KOPT-K1 (cell line): ENCODE results near the gene DKK3.

ENCODE experiments used
- H3K27ac ChIP-seq: fragments of 200-600 bp; sonication (generic); 2 replicates; pipeline ENCODE4 v1.5.1; 2016; ENCODE audit warnings: antibody characterized with exemption, mild to moderate bottlenecking, low read depth, low read length; ENCODE audit not compliant: poor library complexity, severe bottlenecking
- H3K36me3 ChIP-seq: fragments of 200-600 bp; sonication (generic); 2 replicates; pipeline ENCODE4 v1.5.1; 2017; ENCODE audit warnings: antibody characterized with exemption, mild to moderate bottlenecking, low read length, moderate library complexity; ENCODE audit not compliant: insufficient read depth
- H3K9me3 ChIP-seq: fragments of 200-600 bp; sonication (generic); 2 replicates; pipeline ENCODE4 v1.5.1; 2017; ENCODE audit warnings: antibody characterized with exemption, low read length, mild to moderate bottlenecking; ENCODE audit not compliant: insufficient read depth, poor library complexity, severe bottlenecking

Gene DKK3

GRCh38 chr11:11998091-11998781 lies 10.2 kb downstream of the DKK3 start:
- H3K36me3 ChIP-seq = no peaks in the 10 kb centered on the region
- H3K9me3 ChIP-seq = no peaks in the 10 kb centered on the region
- H3K27ac ChIP-seq = no peak overlapping the region

GRCh38 chr11:11997049-11997322 lies 11.4 kb downstream of the DKK3 start:
- H3K9me3 ChIP-seq = no peaks in the 10 kb centered on the region
- no peak overlapping the region for H3K27ac ChIP-seq
- H3K36me3 ChIP-seq = no peaks in the 10 kb centered on the region

- Histone ChIP-seq H3K36me3 (no peaks in the 10 kb centered on the region), H3K9me3 (no peaks in the 10 kb centered on the region), H3K27ac (no peak overlapping the region)
Observed at GRCh38 chr11:11996321-11997048, 11.9 kb downstream of the DKK3 start.

GRCh38 chr11:11995601-11996000 lies 12.8 kb downstream of the DKK3 start:
- Histone ChIP-seq H3K27ac (no peak overlapping the region), H3K9me3 (no peaks in the 10 kb centered on the region), H3K36me3 (no peaks in the 10 kb centered on the region)

GRCh38 chr11:11993839-11994238 lies 14.6 kb downstream of the DKK3 start:
- no peak overlapping the region for H3K27ac ChIP-seq
- no peaks in the 10 kb centered on the region for H3K36me3 ChIP-seq
- no peaks in the 10 kb centered on the region for H3K9me3 ChIP-seq

- Histone ChIP-seq H3K9me3 (no peaks in the 10 kb centered on the region), H3K27ac (no peak overlapping the region), H3K36me3 (no peaks in the 10 kb centered on the region)
Observed at GRCh38 chr11:11992257-11993212, 15.9 kb downstream of the DKK3 start.

GRCh38 chr11:11989774-11990744 lies 18.4 kb downstream of the DKK3 start:
- no peaks in the 10 kb centered on the region for H3K9me3 ChIP-seq
- H3K27ac ChIP-seq = no peak overlapping the region
- no peaks in the 10 kb centered on the region for H3K36me3 ChIP-seq

- Histone ChIP-seq H3K27ac (no peak overlapping the region), H3K36me3 (no peaks in the 10 kb centered on the region), H3K9me3 (no peaks in the 10 kb centered on the region)
Observed at GRCh38 chr11:11988681-11989261, 19.7 kb downstream of the DKK3 start.

- Histone ChIP-seq H3K27ac (no peak overlapping the region), H3K36me3 (no peaks in the 10 kb centered on the region), H3K9me3 (no peaks in the 10 kb centered on the region)
Observed at GRCh38 chr11:11988099-11988651, 20.3 kb downstream of the DKK3 start.

GRCh38 chr11:11987503-11988022 lies 20.9 kb downstream of the DKK3 start:
- H3K9me3 ChIP-seq = no peaks in the 10 kb centered on the region
- no peaks in the 10 kb centered on the region for H3K36me3 ChIP-seq
- no peak overlapping the region for H3K27ac ChIP-seq

GRCh38 chr11:11985954-11986949 lies 22.2 kb downstream of the DKK3 start:
- Histone ChIP-seq H3K27ac (no peak overlapping the region), H3K36me3 (no peaks in the 10 kb centered on the region), H3K9me3 (no peaks in the 10 kb centered on the region)

GRCh38 chr11:11985016-11985715 lies 23.3 kb downstream of the DKK3 start:
- H3K9me3 ChIP-seq = no peaks in the 10 kb centered on the region
- no peaks in the 10 kb centered on the region for H3K36me3 ChIP-seq
- H3K27ac ChIP-seq = no peak overlapping the region
